ENCODE data around the gene PKN1. TPM values are rescaled to one million over a fixed set of nuclear protein-coding genes. Genes with fewer than 3 reads are reported as not detected.

PKN1 gene
- total RNA-seq, 1 donor from 2014 or later, result 10.5 TPM

- ATAC-seq, result no peak
These were observed 82.5 kb downstream of the PKN1 start for GRCh38 chr19:14515501-14516047.

GRCh38 chr19:14516048-14516534 lies 83.0 kb downstream of the PKN1 start:
- ATAC-seq, result no peak

- ATAC-seq, result no peak
These were observed 83.8 kb downstream of the PKN1 start for GRCh38 chr19:14516746-14517438.

GRCh38 chr19:14517446-14517839 lies 84.3 kb downstream of the PKN1 start:
- ATAC-seq, result no peak

- peak; percentile 76 for ATAC-seq
These were observed 84.9 kb downstream of the PKN1 start, which contains the start of gene DNAJB1 for GRCh38 chr19:14517840-14518505. Gene DNAJB1, minus strand, starts transcription at chr19:14518397. Its CDS starts 48 bp downstream, at chr19:14518349.

- no peak for ATAC-seq
These were observed 86.2 kb downstream of the PKN1 start for GRCh38 chr19:14519245-14519859.

- peak; percentile 35 for ATAC-seq
These were observed 86.8 kb downstream of the PKN1 start for GRCh38 chr19:14519860-14520407.

- ATAC-seq, result no peak
These were observed 87.4 kb downstream of the PKN1 start for GRCh38 chr19:14520543-14520942.

Other genes with a start within 250 kb of the PKN1 start
- gene ADGRL1, start 227.1 kb upstream of the PKN1 start, total RNA-seq, result 5.5 TPM
- gene ADGRE5, start 51.9 kb upstream of the PKN1 start, total RNA-seq, result 4.8 TPM
- 59.6 TPM for gene DDX39A, start 14.0 kb upstream of the PKN1 start, total RNA-seq
- 0.44 TPM for gene PTGER1, start 42.0 kb downstream of the PKN1 start, total RNA-seq
- 254 TPM for gene GIPC1, start 62.8 kb downstream of the PKN1 start, total RNA-seq
- gene DNAJB1, start 85.1 kb downstream of the PKN1 start, total RNA-seq, result 337 TPM
- 341 TPM for gene TECR, start 96.3 kb downstream of the PKN1 start, total RNA-seq
- gene NDUFB7, start 138.8 kb downstream of the PKN1 start, total RNA-seq, result 186 TPM
- 0.20 TPM for gene CLEC17A, start 149.8 kb downstream of the PKN1 start, total RNA-seq
- 0.12 TPM for gene ADGRE3, start 241.5 kb downstream of the PKN1 start, total RNA-seq

Data from esophagus mucosa (tissue), 1 donor.